Mesangial cell (primary cell): ENCODE results near the gene GRAP. TPM values are rescaled to one million over a fixed set of nuclear protein-coding genes. Genes with fewer than 3 reads are reported as not detected.

Experiments
- total RNA-seq: library from RNA; depleted of rRNA; stranded (reverse); fragments of >200 nt; gene quantifications from 2 replicates; pipeline ENCODE4 v1.2.3, GENCODE V29; 2015

The GRAP gene
- total RNA-seq, result 0.25 and 1.1 TPM in 2 replicates

DNA sequence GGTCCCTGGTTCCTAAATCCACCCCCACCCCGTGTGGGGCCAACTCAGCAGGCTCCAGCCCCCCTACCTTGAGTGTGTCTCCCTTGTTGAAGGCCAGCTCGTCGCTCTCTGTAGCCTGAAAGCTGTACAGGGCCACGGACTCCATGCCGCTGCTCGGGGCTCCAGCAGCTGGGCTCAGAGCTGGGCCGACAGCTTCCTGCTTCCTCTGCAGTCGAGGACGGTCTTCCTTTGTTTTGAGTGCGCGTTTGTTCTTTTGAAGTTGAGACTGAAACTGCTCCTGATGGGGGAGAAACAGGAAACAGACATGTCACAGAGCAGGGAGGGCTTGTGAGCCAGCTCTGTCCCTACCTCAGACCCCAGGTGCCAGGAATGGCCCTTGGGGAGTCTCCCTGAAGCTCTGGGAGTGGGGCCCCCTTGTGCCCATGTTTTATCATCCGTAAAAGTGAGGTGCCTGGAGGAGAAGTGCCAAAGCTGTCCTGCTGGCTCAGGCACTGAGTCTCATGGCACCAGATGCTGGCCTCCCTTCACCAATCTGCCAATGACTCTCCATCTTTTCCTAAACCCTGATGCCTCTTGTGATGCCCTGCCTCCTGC lies at the start of gene GRAP:
Gene GRAP (minus strand): TSS at position 176 of the 594 bp plus-strand sequence. CDS start 31 bp downstream, at position 145.

DNA sequence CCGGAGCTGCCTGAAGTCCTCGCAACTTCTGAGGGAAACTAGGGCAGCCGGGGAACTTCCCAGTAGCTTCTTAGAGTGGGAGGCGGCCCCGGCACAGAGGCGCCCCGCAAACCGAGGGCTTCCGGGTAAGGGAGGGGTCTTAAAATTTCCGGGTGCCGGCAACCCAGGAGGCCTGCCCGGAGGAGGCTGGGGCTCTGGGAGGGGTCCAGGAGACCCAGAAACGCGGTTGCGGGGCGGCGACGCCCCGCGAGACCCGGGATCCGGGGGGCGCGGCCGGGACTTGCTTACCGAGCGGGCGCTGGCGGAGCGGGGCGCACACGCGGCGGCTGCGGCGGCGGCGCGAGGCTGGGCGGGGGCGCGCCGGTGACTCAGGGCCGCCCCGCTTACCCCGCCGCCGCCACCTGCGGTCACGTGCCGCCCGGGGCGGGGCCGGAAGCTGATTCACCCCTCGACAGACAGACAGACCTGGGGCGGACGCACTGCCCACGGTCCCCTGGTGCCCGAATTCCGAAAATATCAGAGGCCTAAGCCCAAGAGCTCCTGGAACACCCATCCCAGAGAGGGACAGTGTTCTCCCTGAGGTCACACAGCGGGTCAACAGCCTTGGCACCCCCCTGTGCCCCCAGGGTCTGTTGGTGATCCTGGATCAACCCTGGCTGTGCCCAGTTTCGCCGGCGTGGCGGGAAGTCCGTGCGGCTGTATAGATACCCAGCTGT lies 42.2 kb downstream of the GRAP start, which contains the start of gene FAM83G:
Gene FAM83G (minus strand): TSS at position 344 of the 716 bp plus-strand sequence. CDS start 723 bp downstream, outside the sequence.

Other genes starting within 250 kb of the GRAP start
- 19.1 and 23.0 TPM in 2 replicates for gene PRPSAP2, start 188.8 kb downstream of the GRAP start, total RNA-seq
- 0.13 TPM in 1 of 2 replicates, not detected in the other for gene SLC5A10, start 94.8 kb downstream of the GRAP start, total RNA-seq
- 17.4 and 19.3 TPM in 2 replicates for gene FAM83G, start 42.2 kb downstream of the GRAP start, total RNA-seq
- gene GRAPL, start 80.6 kb upstream of the GRAP start, total RNA-seq, result not detected in 2 replicates
- 16.9 and 26.9 TPM in 2 replicates for gene EPN2, start 190.4 kb upstream of the GRAP start, total RNA-seq